Measurements from ENCODE around the gene SLCO3A1. TPM values are rescaled to one million over a fixed set of nuclear protein-coding genes. Genes with fewer than 3 reads are reported as not detected.

Gene SLCO3A1
- total RNA-seq, 4 donors from 2014 or later = 10.9 to 18.1 (median 14.2) TPM

DNA sequence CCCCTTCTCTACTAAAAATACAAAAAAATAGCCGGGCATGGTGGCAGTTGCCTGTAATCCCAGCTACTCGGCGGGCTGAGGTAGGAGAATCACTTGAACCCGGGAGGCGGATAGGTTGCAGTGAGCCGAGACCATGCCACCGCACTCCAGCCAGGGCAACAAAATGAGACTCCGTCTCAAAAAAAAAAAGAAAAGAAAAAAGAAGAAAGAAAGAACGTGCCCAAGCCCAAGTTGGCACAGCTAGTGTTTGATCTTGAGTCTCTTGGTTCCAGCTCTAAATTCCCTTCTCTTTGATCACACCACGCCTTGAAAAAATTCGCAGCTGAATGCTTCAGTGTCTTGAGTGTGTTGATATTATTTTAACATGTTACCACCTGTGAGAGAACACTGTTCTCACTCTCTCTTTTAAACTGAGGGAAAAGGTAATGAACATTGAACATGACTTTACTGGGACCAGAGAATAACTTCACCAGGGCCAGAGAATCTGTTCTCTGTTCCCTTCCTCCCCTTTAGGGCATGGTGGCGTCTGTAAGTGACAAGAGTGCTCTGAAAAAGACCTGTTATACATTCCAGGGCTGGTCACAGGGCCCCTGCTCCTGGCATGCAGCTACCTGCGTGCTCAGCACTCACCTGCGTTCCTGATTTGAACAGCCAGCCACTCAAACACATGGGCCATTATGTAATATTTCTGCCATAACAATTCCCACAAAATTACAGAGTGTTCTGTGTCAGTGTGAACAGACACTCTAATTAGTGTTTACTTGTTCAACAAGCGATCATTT is 19.0 kb downstream of the SLCO3A1 start:
- 47 to 60% methylated on average over 15 of the region's 15 CpGs for WGBS, 2 donors
- intact Hi-C loops (cut with DNase I) = no loop called here
- Histone ChIP-seq H3K27me3 (no peaks in the 10 kb centered on the region), H3K36me3 (peaks cover 0 to 13% (median 0%) of the 10 kb centered on the region in 3 donors), H3K27ac (peak overlapping the region; percentile 76 to 85 (median 79)), H3K4me3 (peak overlapping the region in 1 of 4 donors; percentile 15), H3K9me3 (no peaks in the 10 kb centered on the region), H3K4me1 (peaks cover 0 to 61% (median 21%) of the 10 kb centered on the region in 3 donors)
- TF ChIP-seq, protein P1, sequence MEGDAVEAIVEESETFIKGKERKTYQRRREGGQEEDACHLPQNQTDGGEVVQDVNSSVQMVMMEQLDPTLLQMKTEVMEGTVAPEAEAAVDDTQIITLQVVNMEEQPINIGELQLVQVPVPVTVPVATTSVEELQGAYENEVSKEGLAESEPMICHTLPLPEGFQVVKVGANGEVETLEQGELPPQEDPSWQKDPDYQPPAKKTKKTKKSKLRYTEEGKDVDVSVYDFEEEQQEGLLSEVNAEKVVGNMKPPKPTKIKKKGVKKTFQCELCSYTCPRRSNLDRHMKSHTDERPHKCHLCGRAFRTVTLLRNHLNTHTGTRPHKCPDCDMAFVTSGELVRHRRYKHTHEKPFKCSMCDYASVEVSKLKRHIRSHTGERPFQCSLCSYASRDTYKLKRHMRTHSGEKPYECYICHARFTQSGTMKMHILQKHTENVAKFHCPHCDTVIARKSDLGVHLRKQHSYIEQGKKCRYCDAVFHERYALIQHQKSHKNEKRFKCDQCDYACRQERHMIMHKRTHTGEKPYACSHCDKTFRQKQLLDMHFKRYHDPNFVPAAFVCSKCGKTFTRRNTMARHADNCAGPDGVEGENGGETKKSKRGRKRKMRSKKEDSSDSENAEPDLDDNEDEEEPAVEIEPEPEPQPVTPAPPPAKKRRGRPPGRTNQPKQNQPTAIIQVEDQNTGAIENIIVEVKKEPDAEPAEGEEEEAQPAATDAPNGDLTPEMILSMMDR (IDR thresholded peaks at IDR 0.05) = no peak
- no peak for TF ChIP-seq POLR2A (IDR thresholded peaks at IDR 0.05)
- DNase-seq = no peak

DNA sequence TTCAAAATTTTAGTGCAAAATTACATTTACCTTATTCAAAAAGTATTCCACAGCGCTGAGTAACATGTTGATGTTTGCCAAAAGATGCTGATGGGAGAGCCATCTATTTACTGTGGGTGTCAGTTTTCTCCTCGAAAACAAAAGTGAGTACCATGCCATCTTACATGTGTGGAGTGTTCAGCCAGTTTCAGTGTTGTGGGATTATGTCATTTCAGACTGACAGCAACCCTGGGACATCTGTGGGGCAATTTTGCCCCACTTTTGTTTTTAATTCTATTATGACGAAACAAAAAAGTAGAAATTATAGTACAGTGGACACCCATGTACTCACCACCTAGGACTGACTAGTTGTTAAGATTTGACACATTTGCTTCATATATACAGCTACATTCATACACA is 19.6 kb downstream of the SLCO3A1 start:
- H3K9me3 ChIP-seq = no peaks in the 10 kb centered on the region
- intact Hi-C loops (cut with DNase I) = no loop called here
- H3K4me3 ChIP-seq = no peak overlapping the region
- peak overlapping the region; percentile 71 to 85 (median 78) for H3K27ac ChIP-seq
- H3K4me1 ChIP-seq = peaks cover 0 to 55% (median 15%) of the 10 kb centered on the region in 3 donors
- H3K36me3 ChIP-seq = peaks cover 0 to 13% (median 0%) of the 10 kb centered on the region in 3 donors
- H3K27me3 ChIP-seq = no peaks in the 10 kb centered on the region
- TF ChIP-seq, protein P1 (IDR thresholded peaks at IDR 0.05) = no peak
- TF ChIP-seq POLR2A (IDR thresholded peaks at IDR 0.05) = no peak
- DNase-seq = no peak
- 33 to 38% methylated on average over 3 of the region's 3 CpGs for WGBS, 2 donors

DNA sequence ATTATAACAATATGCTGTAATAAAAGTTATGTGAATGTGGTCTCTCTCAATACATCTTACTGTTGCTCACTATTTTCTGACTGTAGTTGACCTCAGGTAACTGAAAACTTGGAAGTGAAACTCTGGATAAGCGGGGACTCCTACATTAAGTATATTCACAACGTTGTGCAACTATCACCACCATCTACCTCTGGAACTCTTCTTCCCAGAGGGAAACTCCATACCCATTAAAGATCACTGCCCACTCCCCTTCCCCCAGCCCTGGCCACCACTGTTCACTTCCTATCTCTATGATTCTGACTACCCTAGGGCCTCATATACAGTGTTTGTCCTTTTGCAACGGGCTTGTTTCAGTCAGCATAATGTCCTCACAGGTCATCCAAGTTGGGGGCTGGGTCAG is 20.7 kb downstream of the SLCO3A1 start:
- peaks cover 0 to 13% (median 0%) of the 10 kb centered on the region in 3 donors for H3K36me3 ChIP-seq
- no peaks in the 10 kb centered on the region for H3K27me3 ChIP-seq
- H3K9me3 ChIP-seq = no peaks in the 10 kb centered on the region
- H3K4me3 ChIP-seq = no peak overlapping the region
- no peak for TF ChIP-seq POLR2A (IDR thresholded peaks at IDR 0.05)
- TF ChIP-seq, protein P1 (IDR thresholded peaks at IDR 0.05) = no peak
- intact Hi-C loops (cut with DNase I) = no loop called here
- peak overlapping the region in 1 of 4 donors; percentile 85 for H3K27ac ChIP-seq
- WGBS, 2 donors = 65 to 72% methylated on average over 3 of the region's 3 CpGs
- no peak for DNase-seq
- peaks cover 0 to 44% (median 8%) of the 10 kb centered on the region in 3 donors for H3K4me1 ChIP-seq

DNA sequence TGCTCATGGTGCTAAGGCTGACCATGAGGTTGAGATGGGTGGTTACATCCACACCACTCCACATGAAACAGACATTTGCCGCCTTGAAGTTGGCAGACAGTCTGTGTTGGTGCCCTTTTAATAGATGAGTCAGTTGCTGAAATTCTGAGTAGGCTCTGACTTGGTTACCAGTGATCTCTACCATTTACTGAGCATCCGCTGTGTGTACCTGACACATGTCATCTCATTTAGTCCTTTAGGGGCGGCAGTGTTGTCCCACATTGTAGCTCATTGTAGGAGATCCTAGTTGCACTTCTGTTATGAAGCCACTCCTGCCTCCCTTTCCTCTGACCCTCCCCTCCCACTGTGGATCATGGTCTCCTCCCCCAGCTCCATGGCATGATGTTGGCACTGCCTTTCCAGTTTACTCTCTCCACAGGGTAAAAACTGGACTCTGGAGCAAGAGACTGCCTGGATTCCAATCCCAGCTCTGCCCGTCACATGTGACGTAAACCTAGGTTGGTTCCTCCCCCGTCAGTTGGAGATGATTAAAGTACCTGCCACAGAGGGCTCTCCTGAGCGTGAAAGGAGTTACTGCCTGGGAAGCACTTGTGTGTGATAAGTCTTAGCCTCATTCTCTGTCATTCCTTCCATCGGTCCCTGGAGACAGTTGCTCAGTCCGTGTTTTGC is 21.6 kb downstream of the SLCO3A1 start:
- no peak overlapping the region for H3K4me3 ChIP-seq
- no peaks in the 10 kb centered on the region for H3K27me3 ChIP-seq
- no peak overlapping the region for H3K27ac ChIP-seq
- H3K9me3 ChIP-seq = no peaks in the 10 kb centered on the region
- peaks cover 0 to 13% (median 0%) of the 10 kb centered on the region in 3 donors for H3K36me3 ChIP-seq
- H3K4me1 ChIP-seq = peaks cover 0 to 35% (median 0%) of the 10 kb centered on the region in 3 donors
- no peak for DNase-seq
- intact Hi-C loops (cut with DNase I) = no loop called here
- TF ChIP-seq, protein P1 (IDR thresholded peaks at IDR 0.05) = no peak
- TF ChIP-seq POLR2A (IDR thresholded peaks at IDR 0.05) = no peak
- 89 to 97% methylated on average over 8 to 9 of the region's 9 CpGs for WGBS, 2 donors

DNA sequence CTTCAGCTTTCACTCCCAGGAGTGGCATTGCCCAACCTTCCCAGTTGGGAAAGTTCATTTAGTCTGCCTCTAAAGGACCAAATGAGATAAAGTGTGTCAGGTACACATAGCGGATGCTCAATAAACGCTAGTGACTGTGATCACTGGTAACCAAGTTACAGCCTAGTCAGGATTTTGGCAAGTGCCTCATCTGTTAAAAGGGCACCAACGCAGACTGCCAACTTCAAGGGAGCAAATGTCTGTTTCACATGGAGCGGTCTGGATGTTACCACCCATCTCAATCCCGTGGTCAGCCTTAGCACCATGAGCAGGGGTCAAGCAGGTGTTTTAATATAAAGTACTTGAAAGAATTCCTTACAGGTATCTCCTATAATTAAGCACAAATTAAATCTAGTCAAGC is 22.7 kb downstream of the SLCO3A1 start:
- no peak for DNase-seq
- WGBS, 2 donors = 85 to 95% methylated on average over 4 to 5 of the region's 5 CpGs
- H3K36me3 ChIP-seq = peaks cover 0 to 13% (median 0%) of the 10 kb centered on the region in 3 donors

More for the DNA sequence above, 22.7 kb downstream of the SLCO3A1 start:
- intact Hi-C loops (cut with DNase I) = no loop called here
- H3K27ac ChIP-seq = no peak overlapping the region
- H3K27me3 ChIP-seq = no peaks in the 10 kb centered on the region
- H3K4me1 ChIP-seq = peaks cover 0 to 29% (median 0%) of the 10 kb centered on the region in 3 donors
- H3K4me3 ChIP-seq = no peak overlapping the region
- no peaks in the 10 kb centered on the region for H3K9me3 ChIP-seq
- no peak for TF ChIP-seq POLR2A (IDR thresholded peaks at IDR 0.05)
- TF ChIP-seq, protein P1 (IDR thresholded peaks at IDR 0.05) = no peak
